SK-N-SH treated with all-trans-retinoic acid at 6 μM for 48 hours (cell line): ENCODE results near the gene SCUBE2.

Experiments used
- ATAC-seq: fragments of 200-7000 bp; cut with Tn5 transposase; 3 replicates; pipeline ENCODE4 v1.9.1; 2020; ENCODE audit warnings: mild to moderate bottlenecking, moderate library complexity
- ARNTL ChIP-seq: fragments of 450-650 bp; formaldehyde crosslinking; IDR thresholded peaks from 2 replicates; pipeline ENCODE4 v1.5.0; 2020; ENCODE audit warnings: low read depth, mild to moderate bottlenecking, moderate library complexity, borderline replicate concordance
- BACH2 ChIP-seq: fragments of 250-450 bp; sonication (Bioruptor Pico); IDR thresholded peaks from 2 replicates; pipeline ENCODE4 v1.9.0; 2021; ENCODE audit warnings: mild to moderate bottlenecking, borderline replicate concordance
- CREB5 ChIP-seq: fragments of 250-450 bp; sonication (Bioruptor Pico); IDR thresholded peaks from 2 replicates; pipeline ENCODE4 v1.5.1; 2020; ENCODE audit warnings: low read depth, mild to moderate bottlenecking, moderate library complexity
- CSDC2 ChIP-seq: fragments of 250-450 bp; sonication (Bioruptor Pico); IDR thresholded peaks from 2 replicates; pipeline ENCODE4 v1.5.0; 2020; ENCODE audit warnings: mild to moderate bottlenecking, moderate library complexity
- CSRNP3 ChIP-seq: fragments of 250-450 bp; sonication (Bioruptor Pico); IDR thresholded peaks from 2 replicates; pipeline ENCODE4 v1.5.1; 2021; ENCODE audit warnings: mild to moderate bottlenecking, moderate library complexity
- ESRRG ChIP-seq: fragments of 250-450 bp; sonication (Bioruptor Pico); IDR thresholded peaks from 2 replicates; pipeline ENCODE4 v1.6.1; 2021; ENCODE audit warnings: mild to moderate bottlenecking
- GLIS3 ChIP-seq: fragments of 250-450 bp; sonication (Bioruptor Pico); IDR thresholded peaks from 2 replicates; pipeline ENCODE4 v1.5.0; 2020; ENCODE audit warnings: mild to moderate bottlenecking, moderate library complexity
- ISL1 ChIP-seq: fragments of 250-450 bp; sonication (Bioruptor Pico); IDR thresholded peaks from 2 replicates; pipeline ENCODE4 v2.1.2; 2022; ENCODE audit warnings: mild to moderate bottlenecking, moderate library complexity
- OSR1 ChIP-seq: fragments of 250-450 bp; sonication (Bioruptor Pico); IDR thresholded peaks from 2 replicates; pipeline ENCODE4 v1.8.0; 2022; ENCODE audit warnings: moderate library complexity, mild to moderate bottlenecking, inconsistent platforms
- PATZ1 ChIP-seq: fragments of 250-450 bp; sonication (Bioruptor Pico); IDR thresholded peaks from 2 replicates; pipeline ENCODE4 v1.8.0; 2020; ENCODE audit warnings: mild to moderate bottlenecking, moderate library complexity, borderline replicate concordance
- POU6F1 ChIP-seq: fragments of 250-450 bp; sonication (Bioruptor Pico); IDR thresholded peaks from 2 replicates; pipeline ENCODE4 v1.8.0; 2021; ENCODE audit warnings: low read depth, mild to moderate bottlenecking, moderate library complexity, borderline replicate concordance
- PPARA ChIP-seq: fragments of 250-450 bp; sonication (Bioruptor Pico); IDR thresholded peaks from 2 replicates; pipeline ENCODE4 v1.5.0; 2020; ENCODE audit warnings: mild to moderate bottlenecking, borderline replicate concordance
- RARB ChIP-seq: fragments of 250-450 bp; sonication (Bioruptor Pico); IDR thresholded peaks from 2 replicates; pipeline ENCODE4 v1.8.0; 2021; ENCODE audit warnings: mild to moderate bottlenecking, moderate library complexity
- SNAI2 ChIP-seq: fragments of 250-450 bp; sonication (Bioruptor Pico); IDR thresholded peaks from 2 replicates; pipeline ENCODE4 v1.5.0; 2020; ENCODE audit warnings: mild to moderate bottlenecking, moderate library complexity
- TCF4 ChIP-seq: fragments of 250-450 bp; sonication (Bioruptor Pico); IDR thresholded peaks from 2 replicates; pipeline ENCODE4 v1.8.0; 2021; ENCODE audit warnings: mild to moderate bottlenecking, moderate library complexity, borderline replicate concordance
- TOX ChIP-seq: fragments of 250-450 bp; sonication (Bioruptor Pico); IDR thresholded peaks from 2 replicates; pipeline ENCODE4 v1.8.0; 2021; ENCODE audit warnings: mild to moderate bottlenecking, moderate library complexity, borderline replicate concordance
- ZC3H10 ChIP-seq: fragments of 250-450 bp; sonication (Bioruptor Pico); IDR thresholded peaks from 2 replicates; pipeline ENCODE4 v1.5.1; 2021; ENCODE audit warnings: mild to moderate bottlenecking, moderate library complexity
- ZFP3 ChIP-seq: fragments of 250-450 bp; sonication (Bioruptor Pico); IDR thresholded peaks from 2 replicates; pipeline ENCODE4 v1.5.0; 2020; ENCODE audit warnings: mild to moderate bottlenecking, moderate library complexity
- ZFP30 ChIP-seq: fragments of 450-650 bp; formaldehyde crosslinking; IDR thresholded peaks from 2 replicates; pipeline ENCODE4 v1.5.0; 2022; ENCODE audit warnings: mild to moderate bottlenecking, moderate library complexity
- ZNF70 ChIP-seq: fragments of 450-650 bp; formaldehyde crosslinking; IDR thresholded peaks from 2 replicates; pipeline ENCODE4 v1.5.0; 2020; ENCODE audit warnings: mild to moderate bottlenecking, moderate library complexity
- ZNF8 ChIP-seq: fragments of 450-650 bp; formaldehyde crosslinking; IDR thresholded peaks from 2 replicates; pipeline ENCODE4 v1.5.0; 2020; ENCODE audit warnings: mild to moderate bottlenecking, moderate library complexity

The SCUBE2 gene

GRCh38 chr11:9008011-9008550 is 83.3 kb downstream of the SCUBE2 start (continued):
- TF ChIP-seq CREB5 = no peak
- TF ChIP-seq, all 23 proteins: peak for 0

GRCh38 chr11:9005087-9005486 is 86.3 kb downstream of the SCUBE2 start:
- ATAC-seq = no peak
- TF ChIP-seq PPARA (CRISPR knock-in tag) (no peak), ZFP30 (CRISPR knock-in tag) (no peak), ISL1 (CRISPR knock-in tag) (no peak), SNAI2 (no peak), ZFP3 (CRISPR knock-in tag) (no peak), RARB (CRISPR knock-in tag) (no peak), OSR1 (no peak), ESRRG (no peak), CSDC2 (no peak), CREB5 (no peak), BACH2 (CRISPR knock-in tag) (no peak)

- ATAC-seq = peak; percentile 12
Observed at GRCh38 chr11:9004183-9004926, 87.0 kb downstream of the SCUBE2 start.

More at GRCh38 chr11:9004183-9004926, 87.0 kb downstream of the SCUBE2 start:
- no peak for TF ChIP-seq ZFP30 (CRISPR knock-in tag)
- TF ChIP-seq ISL1 (CRISPR knock-in tag) = no peak
- no peak for TF ChIP-seq CREB5
- TF ChIP-seq ZNF8 = no peak
- no peak for TF ChIP-seq CSRNP3 (CRISPR knock-in tag)
- no peak for TF ChIP-seq ZC3H10 (CRISPR knock-in tag)
- TF ChIP-seq TCF4 (CRISPR knock-in tag) = no peak
- TF ChIP-seq SNAI2 = no peak
- TF ChIP-seq PATZ1 (CRISPR knock-in tag) = no peak
- no peak for TF ChIP-seq GLIS3 (CRISPR knock-in tag)
- TF ChIP-seq BACH2 (CRISPR knock-in tag) = no peak
- no peak for TF ChIP-seq POU6F1 (CRISPR knock-in tag)
- no peak for TF ChIP-seq ZFP3 (CRISPR knock-in tag)
- no peak for TF ChIP-seq OSR1
- TF ChIP-seq ARNTL (CRISPR knock-in tag) = no peak
- TF ChIP-seq TOX = no peak
- no peak for TF ChIP-seq ZNF70 (CRISPR knock-in tag)
- no peak for TF ChIP-seq CSDC2
- TF ChIP-seq RARB (CRISPR knock-in tag) = no peak
